ENCODE results near the gene LRRIQ3.

LRRIQ3 gene

GRCh38 chr1:74091371-74091770 is 106.6 kb downstream of the LRRIQ3 start:
- no peak for DNase-seq

GRCh38 chr1:74083128-74083527 is 114.8 kb downstream of the LRRIQ3 start:
- no peak for DNase-seq

GRCh38 chr1:74065081-74065480 is 132.9 kb downstream of the LRRIQ3 start:
- no peak for DNase-seq

- DNase-seq: no peak
These were observed 140.3 kb downstream of the LRRIQ3 start for GRCh38 chr1:74057719-74058118.

- DNase-seq: no peak
These were observed 144.6 kb downstream of the LRRIQ3 start for GRCh38 chr1:74053407-74053806.

GRCh38 chr1:74050386-74050785 is 147.6 kb downstream of the LRRIQ3 start:
- DNase-seq: no peak

- no peak for DNase-seq
These were observed 159.9 kb downstream of the LRRIQ3 start for GRCh38 chr1:74038042-74038441.

- no peak for DNase-seq
These were observed 185.4 kb downstream of the LRRIQ3 start for GRCh38 chr1:74012583-74012982.

GRCh38 chr1:74011736-74012135 is 186.2 kb downstream of the LRRIQ3 start:
- DNase-seq: no peak

- DNase-seq: no peak
These were observed 187.8 kb downstream of the LRRIQ3 start for GRCh38 chr1:74010206-74010605.

- no peak for DNase-seq
These were observed 192.4 kb downstream of the LRRIQ3 start for GRCh38 chr1:74005533-74005932.

- DNase-seq: no peak
These were observed 194.2 kb downstream of the LRRIQ3 start for GRCh38 chr1:74003806-74004205.

GRCh38 chr1:73998348-73998959 is 199.5 kb downstream of the LRRIQ3 start:
- DNase-seq: peak; percentile 46

GRCh38 chr1:73980324-73981040 is 217.5 kb downstream of the LRRIQ3 start:
- no peak for DNase-seq

- no peak for DNase-seq
These were observed 218.3 kb downstream of the LRRIQ3 start for GRCh38 chr1:73979684-73980083.

GRCh38 chr1:73978964-73979363 is 219.0 kb downstream of the LRRIQ3 start:
- DNase-seq: no peak

Measured in NCI-H146 (cell line).